HG03460 (cell line): ENCODE results near the gene PDE11A.
"Not testable (repeated sequence)": the region's sequence is repeated elsewhere in the genome, so short reads cannot be mapped to it uniquely, and the experiment has no call there.

Source experiments
- ATAC-seq: cut with Tn5 transposase; IDR thresholded peaks from one replicate; pipeline ENCODE4 v1.9.1; 2021; ENCODE audit not compliant: unreplicated experiment

Gene PDE11A

GRCh38 chr2:178072383-178073301 lies at the start of gene PDE11A:
PDE11A (minus strand) TSS chr2:178072777; CDS start chr2:178072437, 340 bp downstream.
- ATAC-seq: no peak

GRCh38 chr2:178119179-178119922 lies 46.8 kb upstream of the PDE11A start:
- no peak for ATAC-seq

- ATAC-seq: no peak
Measured at GRCh38 chr2:178117725-178118124, 45.1 kb upstream of the PDE11A start.

GRCh38 chr2:178115271-178115670 lies 42.7 kb upstream of the PDE11A start:
- ATAC-seq: no peak

- peak; percentile 43 for ATAC-seq
Measured at GRCh38 chr2:178114462-178114861, 41.9 kb upstream of the PDE11A start.

GRCh38 chr2:178112202-178113152 lies 39.9 kb upstream of the PDE11A start, which contains the start of gene RBM45:
RBM45 (plus strand) TSS chr2:178112437; CDS start chr2:178112547, 110 bp downstream.
- peak; percentile 90 for ATAC-seq

- no peak for ATAC-seq
Measured at GRCh38 chr2:178111743-178112142, 39.2 kb upstream of the PDE11A start.

- ATAC-seq: no peak
Measured at GRCh38 chr2:178110681-178111080, 38.1 kb upstream of the PDE11A start.

GRCh38 chr2:178109813-178110212 lies 37.2 kb upstream of the PDE11A start:
- no peak for ATAC-seq

- ATAC-seq: no peak
Measured at GRCh38 chr2:178108176-178108575, 35.6 kb upstream of the PDE11A start.

- ATAC-seq: no peak
Measured at GRCh38 chr2:178106053-178106452, 33.5 kb upstream of the PDE11A start.

GRCh38 chr2:178105566-178105965 lies 33.0 kb upstream of the PDE11A start:
- ATAC-seq: no peak

- ATAC-seq: no peak
Measured at GRCh38 chr2:178101321-178102079, 28.9 kb upstream of the PDE11A start.

- no peak for ATAC-seq
Measured at GRCh38 chr2:178093471-178093870, 20.9 kb upstream of the PDE11A start.

- no peak for ATAC-seq
Measured at GRCh38 chr2:178088774-178089270, 16.2 kb upstream of the PDE11A start.

- no peak for ATAC-seq
Measured at GRCh38 chr2:178084273-178084672, 11.7 kb upstream of the PDE11A start.

GRCh38 chr2:178082408-178083045 lies 9.9 kb upstream of the PDE11A start:
- no peak for ATAC-seq

GRCh38 chr2:178079279-178079678 lies 6.7 kb upstream of the PDE11A start:
- not testable (repeated sequence) for ATAC-seq

GRCh38 chr2:178076130-178076529 lies 3.6 kb upstream of the PDE11A start:
- no peak for ATAC-seq
